IPS DF 4.7 (cell line): ENCODE data around the gene ZDHHC1.

Experiments used
- DNase-seq: peaks from one replicate; pipeline ENCODE4 v3.0.0-alpha.2; 2013; ENCODE audit warnings: low spot score; ENCODE audit errors: extremely low read depth

ZDHHC1 gene, protein sequence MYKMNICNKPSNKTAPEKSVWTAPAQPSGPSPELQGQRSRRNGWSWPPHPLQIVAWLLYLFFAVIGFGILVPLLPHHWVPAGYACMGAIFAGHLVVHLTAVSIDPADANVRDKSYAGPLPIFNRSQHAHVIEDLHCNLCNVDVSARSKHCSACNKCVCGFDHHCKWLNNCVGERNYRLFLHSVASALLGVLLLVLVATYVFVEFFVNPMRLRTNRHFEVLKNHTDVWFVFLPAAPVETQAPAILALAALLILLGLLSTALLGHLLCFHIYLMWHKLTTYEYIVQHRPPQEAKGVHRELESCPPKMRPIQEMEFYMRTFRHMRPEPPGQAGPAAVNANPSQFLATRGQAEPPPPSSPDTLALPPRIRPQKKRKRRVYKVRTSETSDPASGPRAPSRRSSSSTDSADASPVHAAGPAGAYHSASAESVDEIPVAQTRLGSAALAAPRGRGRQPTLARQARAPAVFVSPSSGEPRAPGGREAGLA

DNA sequence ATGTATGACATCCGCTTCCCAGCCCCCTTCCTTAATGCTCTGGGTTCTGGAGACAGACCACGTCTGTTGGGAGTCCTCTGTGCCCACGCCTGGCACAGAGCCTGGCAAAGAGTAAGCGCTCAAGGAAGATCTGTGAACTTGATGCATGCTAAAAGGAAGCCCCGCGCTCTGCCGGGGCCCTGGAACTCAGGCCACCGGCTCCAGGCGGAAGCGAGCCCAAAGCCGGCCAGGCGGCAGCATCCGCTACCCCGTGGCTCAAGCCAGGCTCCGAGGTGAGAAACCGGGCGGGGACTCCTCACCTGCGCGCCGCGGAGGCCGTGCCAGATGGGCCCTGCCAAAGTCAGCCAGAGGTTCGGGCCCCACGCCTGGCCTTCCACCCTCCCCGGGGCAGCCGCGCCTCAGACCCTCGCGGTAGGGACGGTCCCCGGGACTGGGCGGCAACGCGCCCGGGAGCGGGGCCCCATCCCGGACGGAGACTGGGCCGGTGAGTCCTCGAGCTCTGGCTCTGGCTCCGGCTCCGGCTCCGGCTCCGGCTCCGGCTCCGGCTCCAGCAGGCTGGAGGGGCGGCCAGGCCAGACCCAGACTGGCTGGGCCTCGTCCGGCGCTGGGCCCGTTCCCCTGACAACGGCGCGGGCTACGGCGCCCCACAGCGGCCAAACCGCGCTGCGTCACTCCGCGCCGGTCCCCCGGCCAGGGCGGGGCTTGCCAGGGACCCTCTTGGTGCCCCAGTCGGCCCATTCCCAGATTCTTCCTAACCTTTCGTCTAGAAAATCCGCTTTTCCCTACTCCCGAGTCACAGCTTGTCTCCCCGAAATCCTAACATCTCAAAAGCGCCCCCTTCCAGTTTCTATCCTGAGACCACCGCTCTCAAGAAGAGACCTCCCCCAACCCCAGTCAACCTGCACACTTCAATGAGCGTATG lies at the start of gene ZDHHC1:
TSS of gene ZDHHC1 (minus strand) at position 606 of the 922 bp plus-strand sequence. CDS start 8,702 bp downstream, outside the sequence.
- no peak for DNase-seq

DNA sequence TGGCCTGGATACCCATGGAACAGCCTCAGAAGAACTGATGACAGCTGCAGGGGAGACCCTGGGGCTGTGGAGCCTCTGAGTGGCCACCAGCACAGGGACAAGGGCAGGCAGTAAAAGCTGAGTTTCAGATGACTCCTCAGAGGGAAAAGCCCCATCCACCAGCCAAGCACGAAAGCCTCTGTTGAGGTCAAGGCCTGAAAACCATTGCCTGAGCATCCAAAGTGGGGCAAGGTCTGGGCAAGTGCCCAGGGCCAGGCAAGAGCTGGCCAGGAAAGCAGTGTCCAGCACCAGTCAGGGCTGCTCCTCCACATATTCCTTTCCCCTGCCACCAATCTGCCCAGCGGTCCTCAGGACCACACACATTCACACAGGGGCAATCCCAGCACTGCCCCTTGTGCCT lies 48.3 kb upstream of the ZDHHC1 start:
- no peak for DNase-seq

- DNase-seq: no peak
Observed at GRCh38 chr16:67463691-67464090, 47.4 kb upstream of the ZDHHC1 start.

- DNase-seq: no peak
Observed at GRCh38 chr16:67463059-67463458, 46.8 kb upstream of the ZDHHC1 start.

GRCh38 chr16:67462279-67462655 lies 46.0 kb upstream of the ZDHHC1 start:
- DNase-seq: no peak

DNA sequence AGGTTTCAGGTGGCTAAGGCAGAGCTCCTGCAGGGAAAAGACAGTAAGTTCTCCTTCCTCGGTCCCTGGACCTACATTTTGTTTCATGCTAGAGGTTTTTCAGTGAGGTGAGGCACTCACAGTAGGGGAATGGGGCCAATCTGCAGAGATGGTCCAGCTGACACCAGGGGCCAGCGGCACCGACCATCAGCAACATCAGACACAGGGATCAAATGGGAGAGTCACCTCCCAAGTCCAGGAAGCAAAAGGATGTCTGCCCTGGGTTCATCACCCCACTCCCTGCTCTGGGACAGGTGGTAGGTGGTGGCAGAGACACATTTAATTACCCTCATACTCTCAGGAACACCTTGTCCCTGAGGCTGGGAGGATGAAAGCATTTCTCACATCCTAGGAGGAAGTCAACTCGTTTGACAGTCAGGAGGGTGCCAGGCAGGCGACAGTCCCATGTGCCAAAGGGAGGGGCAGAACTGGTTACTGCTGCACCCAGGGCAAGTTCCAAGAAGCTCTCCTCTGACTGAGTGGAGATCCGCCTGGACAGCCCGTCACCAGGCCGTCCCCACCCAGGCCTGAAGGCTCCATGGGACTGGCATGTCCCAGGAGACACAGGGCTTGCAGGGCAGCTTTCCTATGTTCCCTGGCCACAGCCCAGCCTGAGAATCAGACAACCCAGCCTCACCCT lies 45.5 kb upstream of the ZDHHC1 start:
- DNase-seq: no peak

- no peak for DNase-seq
Observed at GRCh38 chr16:67460961-67461360, 44.7 kb upstream of the ZDHHC1 start.

- DNase-seq: no peak
Observed at GRCh38 chr16:67460168-67460567, 43.9 kb upstream of the ZDHHC1 start.

GRCh38 chr16:67459861-67460150 lies 43.5 kb upstream of the ZDHHC1 start:
- DNase-seq: no peak

DNA sequence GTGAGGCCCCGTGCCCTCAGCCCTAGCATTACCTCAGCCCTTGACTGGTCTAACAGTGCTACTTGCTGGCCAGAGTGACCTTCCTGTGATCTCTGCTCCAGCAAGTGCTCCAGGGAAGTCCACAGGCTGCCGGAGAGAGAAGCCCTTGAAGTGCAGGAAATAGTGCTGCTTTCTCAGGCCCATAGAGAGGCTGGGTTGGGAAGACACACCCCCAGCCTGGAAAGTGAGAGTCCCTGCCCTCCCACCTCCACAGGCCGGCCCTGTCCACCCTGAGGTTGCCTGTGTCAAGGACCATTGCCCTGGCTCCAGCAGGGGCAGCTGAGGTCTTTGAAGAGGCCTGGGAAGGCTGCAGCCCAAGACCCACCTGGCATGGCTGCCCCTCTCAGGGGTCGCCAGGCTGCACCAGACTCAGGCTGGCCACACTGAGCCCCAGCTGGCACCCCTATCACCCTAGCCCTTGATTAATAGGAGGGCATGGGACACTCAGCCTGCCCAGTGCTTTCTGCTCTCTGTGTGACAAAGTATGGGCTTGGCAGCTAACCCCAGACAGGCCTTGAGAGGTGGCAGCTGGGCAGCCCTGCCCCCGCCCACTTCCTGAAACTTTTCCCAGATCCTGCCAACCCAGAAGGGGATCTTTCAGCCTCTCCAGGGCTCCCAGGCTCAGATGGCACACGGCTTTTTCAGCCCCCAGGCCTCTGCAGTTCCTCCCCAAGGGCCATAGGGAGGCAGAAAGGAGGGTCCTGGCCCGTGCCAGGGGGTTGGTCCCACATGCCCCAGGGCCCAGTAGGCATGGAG lies 43.0 kb upstream of the ZDHHC1 start:
- no peak for DNase-seq

GRCh38 chr16:67458121-67458641 lies 41.9 kb upstream of the ZDHHC1 start:
- DNase-seq: no peak

- no peak for DNase-seq
Observed at GRCh38 chr16:67457611-67458010, 41.3 kb upstream of the ZDHHC1 start.

- no peak for DNase-seq
Observed at GRCh38 chr16:67456391-67457081, 40.3 kb upstream of the ZDHHC1 start.

- no peak for DNase-seq
Observed at GRCh38 chr16:67454852-67455251, 38.6 kb upstream of the ZDHHC1 start.

GRCh38 chr16:67454104-67454503 lies 37.8 kb upstream of the ZDHHC1 start:
- DNase-seq: no peak

DNA sequence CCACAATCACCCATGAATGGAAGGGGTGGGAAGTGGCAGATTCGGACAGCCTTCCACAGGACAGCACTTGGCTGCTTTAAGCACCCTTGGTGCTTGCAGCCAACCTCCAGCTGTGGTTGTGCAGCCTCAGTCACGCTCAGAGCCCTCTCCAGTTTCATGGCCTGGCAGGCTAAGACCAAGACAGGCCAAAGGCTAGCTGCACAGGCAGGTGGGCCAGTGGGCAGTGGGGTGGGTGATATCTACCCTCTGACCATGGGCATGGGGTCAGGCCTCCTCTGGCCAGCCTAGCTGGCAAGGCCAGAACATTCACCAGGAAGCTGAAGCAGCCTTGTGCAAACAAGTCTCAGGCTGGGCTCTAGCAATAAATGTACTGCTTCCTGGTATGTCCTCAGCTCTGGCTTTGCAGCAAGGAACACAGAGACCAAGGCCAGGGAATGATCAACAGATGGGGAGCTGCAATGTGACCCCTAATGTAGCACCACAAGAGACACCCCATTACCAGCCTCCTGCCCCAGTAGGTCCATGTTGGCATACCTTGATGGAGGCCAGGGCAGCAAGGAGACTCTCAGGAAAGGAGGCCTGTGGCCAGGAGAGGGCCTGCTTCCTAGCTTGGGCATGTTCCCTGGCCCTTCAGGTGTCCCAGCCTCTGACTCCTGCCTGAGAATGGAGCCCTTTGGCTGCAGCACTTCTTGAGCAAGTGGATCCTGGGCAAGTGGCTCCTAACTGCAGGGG lies 35.6 kb upstream of the ZDHHC1 start:
- no peak for DNase-seq

DNA sequence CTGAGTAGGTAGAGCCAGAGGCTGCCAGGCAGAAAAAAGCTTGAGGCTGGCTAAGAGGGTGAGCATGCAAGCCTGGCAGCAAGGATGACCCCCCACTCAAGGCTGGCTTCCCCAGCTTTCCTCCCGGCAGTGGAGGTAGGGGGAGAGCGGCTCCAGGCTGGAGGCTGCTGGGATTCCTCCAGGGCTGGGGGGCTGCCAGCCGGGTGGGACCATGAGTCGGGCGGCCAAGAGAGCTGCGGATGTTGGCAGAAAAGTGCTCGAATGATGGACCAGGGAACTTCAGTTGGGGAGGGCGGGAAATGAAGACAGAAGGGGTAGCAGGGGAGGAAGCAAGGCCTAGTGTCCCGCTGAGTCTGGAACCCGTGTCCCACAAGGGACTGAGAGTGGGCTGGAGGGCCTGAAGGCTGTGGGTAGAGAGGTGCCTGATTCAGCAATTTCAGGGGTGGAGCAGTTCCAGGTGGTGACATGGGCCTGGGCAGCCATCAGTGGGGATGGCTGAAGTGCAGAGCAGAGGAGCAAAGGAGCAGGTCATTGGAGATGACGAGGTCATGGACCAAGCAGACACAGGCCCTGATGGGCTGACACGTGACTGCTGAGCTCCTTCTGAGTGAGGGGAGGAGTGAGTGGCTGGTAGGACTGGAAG lies 34.9 kb upstream of the ZDHHC1 start:
- DNase-seq: no peak

DNA sequence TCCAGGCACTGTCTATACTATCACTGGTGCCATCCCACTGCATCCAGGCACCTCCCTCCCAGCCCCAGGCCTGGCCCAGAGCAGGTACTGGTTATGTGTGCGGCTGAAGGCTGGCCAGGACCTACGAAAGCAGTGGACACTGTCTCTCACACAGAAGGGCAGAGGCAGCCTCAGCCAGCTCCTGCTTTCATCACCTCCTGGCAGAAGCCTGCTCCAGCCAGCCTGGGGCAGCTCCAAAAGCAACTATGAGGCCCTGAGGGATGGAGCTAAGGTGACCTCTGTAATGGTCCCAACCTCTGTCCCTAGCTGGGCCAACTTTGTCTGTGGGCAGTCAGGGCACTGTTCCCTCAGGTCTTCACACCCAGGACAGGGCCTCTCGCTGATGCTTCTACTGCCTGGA lies 33.5 kb upstream of the ZDHHC1 start:
- no peak for DNase-seq

DNA sequence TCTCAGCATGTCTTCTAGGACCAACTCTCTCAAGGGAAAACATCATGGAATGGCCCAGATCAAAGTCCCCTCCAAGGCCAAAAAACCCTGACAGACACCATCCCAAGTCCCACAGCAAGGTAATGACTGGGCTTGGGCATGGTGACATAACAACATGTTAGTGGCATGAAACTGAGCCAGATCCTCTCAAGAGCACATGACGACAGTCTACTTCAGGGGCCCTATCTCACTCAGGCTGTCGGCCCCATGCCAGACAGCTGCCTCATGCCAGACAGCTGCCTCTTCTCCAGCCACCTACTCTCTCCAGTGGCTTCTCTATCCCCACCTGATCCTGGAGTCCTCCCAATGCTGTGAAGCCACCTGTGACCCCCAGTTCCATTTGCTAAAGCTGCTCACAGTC lies 33.1 kb upstream of the ZDHHC1 start:
- no peak for DNase-seq
